ENCODE data around the gene KRTAP10-3. TPM values are rescaled to one million over a fixed set of nuclear protein-coding genes. Genes with fewer than 3 reads are reported as not detected.

Gene KRTAP10-3
- total RNA-seq, 1 experiment from 2014 or later, result not detected

Other genes with a start within 250 kb of the KRTAP10-3 start
- gene CFAP410, start 219.4 kb downstream of the KRTAP10-3 start, total RNA-seq (2014; rRNA removed; shearing (Covaris generic)), result 23.5 and 60.9 TPM in 2 replicates
- gene TRPM2, start 205.2 kb downstream of the KRTAP10-3 start, total RNA-seq (2014; rRNA removed; shearing (Covaris generic)), result 4.4 and 9.1 TPM in 2 replicates
- gene LRRC3, start 103.3 kb downstream of the KRTAP10-3 start, total RNA-seq (2014; rRNA removed; shearing (Covaris generic)), result 0.06 and 0.17 TPM in 2 replicates
- not detected in 2 replicates for gene KRTAP10-1, start 18.6 kb downstream of the KRTAP10-3 start, total RNA-seq (2014; rRNA removed; shearing (Covaris generic))
- not detected in 2 replicates for gene KRTAP10-2, start 7.3 kb downstream of the KRTAP10-3 start, total RNA-seq (2014; rRNA removed; shearing (Covaris generic))
- gene KRTAP10-4, start 14.9 kb upstream of the KRTAP10-3 start, total RNA-seq (2014; rRNA removed; shearing (Covaris generic)), result not detected in 2 replicates
- not detected in 2 replicates for gene KRTAP10-5, start 21.8 kb upstream of the KRTAP10-3 start, total RNA-seq (2014; rRNA removed; shearing (Covaris generic))
- gene KRTAP10-6, start 33.7 kb upstream of the KRTAP10-3 start, total RNA-seq (2014; rRNA removed; shearing (Covaris generic)), result not detected in 2 replicates
- gene KRTAP10-7, start 41.8 kb upstream of the KRTAP10-3 start, total RNA-seq (2014; rRNA removed; shearing (Covaris generic)), result not detected in 2 replicates
- not detected in 2 replicates for gene KRTAP10-8, start 53.3 kb upstream of the KRTAP10-3 start, total RNA-seq (2014; rRNA removed; shearing (Covaris generic))
- not detected in 2 replicates for gene KRTAP10-9, start 68.3 kb upstream of the KRTAP10-3 start, total RNA-seq (2014; rRNA removed; shearing (Covaris generic))
- not detected in 2 replicates for gene KRTAP10-10, start 78.6 kb upstream of the KRTAP10-3 start, total RNA-seq (2014; rRNA removed; shearing (Covaris generic))
- gene KRTAP10-11, start 87.6 kb upstream of the KRTAP10-3 start, total RNA-seq (2014; rRNA removed; shearing (Covaris generic)), result not detected in 2 replicates
- not detected in 2 replicates for gene KRTAP12-4, start 95.9 kb upstream of the KRTAP10-3 start, total RNA-seq (2014; rRNA removed; shearing (Covaris generic))
- gene KRTAP12-3, start 99.1 kb upstream of the KRTAP10-3 start, total RNA-seq (2014; rRNA removed; shearing (Covaris generic)), result not detected in 2 replicates
- not detected in 2 replicates for gene KRTAP12-2, start 108.1 kb upstream of the KRTAP10-3 start, total RNA-seq (2014; rRNA removed; shearing (Covaris generic))
- gene KRTAP12-1, start 123.4 kb upstream of the KRTAP10-3 start, total RNA-seq (2014; rRNA removed; shearing (Covaris generic)), result not detected in 2 replicates
- not detected in 2 replicates for gene KRTAP10-12, start 138.4 kb upstream of the KRTAP10-3 start, total RNA-seq (2014; rRNA removed; shearing (Covaris generic))
- not detected in 2 replicates for gene TSPEAR, start 152.8 kb upstream of the KRTAP10-3 start, total RNA-seq (2014; rRNA removed; shearing (Covaris generic))
- gene UBE2G2, start 243.0 kb upstream of the KRTAP10-3 start, total RNA-seq (2014; rRNA removed; shearing (Covaris generic)), result 90.1 and 152 TPM in 2 replicates

Data from Daoy (cell line).